MCF 10A (cell line): ENCODE measurements around the gene GVQW3. TPM values are rescaled to one million over a fixed set of nuclear protein-coding genes. Genes with fewer than 3 reads are reported as not detected.

Experiments
- BruUV-seq: library from RNA; stranded (reverse); fragments of 400-500 nt; replicated peaks from 2 replicates; lab custom pipeline; 2021; lab: Mats Ljungman, UMichigan
- CTCF ChIA-PET: fragments of 300-600 bp; sonication (Branson Sonifier 250); formaldehyde crosslinking; extraction: SDS; loops from one replicate; lab custom pipeline; 2021; ENCODE audit warnings: antibody characterized with exemption, inconsistent platforms; lab: Yijun Ruan, JAX
- POLR2A ChIA-PET: fragments of 300-600, 350-650 bp; sonication (Branson Sonifier 250); formaldehyde crosslinking; extraction: SDS; loops from one replicate; lab custom pipeline; 2020; ENCODE audit warnings: antibody characterized with exemption, inconsistent platforms; lab: Yijun Ruan, JAX
- DNase-seq: peaks from one replicate; pipeline ENCODE4 v3.0.0-alpha.2; 2018; ENCODE audit not compliant: unreplicated experiment
- H3K27ac Mint-ChIP-seq: one replicate; pipeline ENCODE4 v1.8.0; 2022; ENCODE audit warnings: mild to moderate bottlenecking, low read depth, mixed read lengths; ENCODE audit not compliant: unreplicated experiment
- H3K27me3 Mint-ChIP-seq: one replicate; pipeline ENCODE4 v1.8.0; 2022; ENCODE audit warnings: mixed read lengths; ENCODE audit not compliant: insufficient read depth, unreplicated experiment
- H3K36me3 Mint-ChIP-seq: one replicate; pipeline ENCODE4 v1.8.0; 2022; ENCODE audit warnings: mild to moderate bottlenecking, moderate library complexity, mixed read lengths; ENCODE audit not compliant: insufficient read depth, unreplicated experiment
- H3K4me1 Mint-ChIP-seq: one replicate; pipeline ENCODE4 v1.8.0; 2022; ENCODE audit warnings: mixed read lengths; ENCODE audit not compliant: insufficient read depth, unreplicated experiment
- H3K4me3 Mint-ChIP-seq: one replicate; pipeline ENCODE4 v1.8.0; 2022; ENCODE audit warnings: mild to moderate bottlenecking, moderate library complexity, mixed read lengths; ENCODE audit not compliant: unreplicated experiment
- H3K9me3 Mint-ChIP-seq: one replicate; pipeline ENCODE4 v1.8.0; 2022; ENCODE audit warnings: mixed read lengths; ENCODE audit not compliant: unreplicated experiment
- CTCF ChIP-seq: fragments of 200-600 bp; IDR thresholded peaks from one replicate; pipeline ENCODE4 v1.8.0; 2022; ENCODE audit warnings: antibody characterized with exemption, mild to moderate bottlenecking; ENCODE audit not compliant: unreplicated experiment
- intact Hi-C: fragments of 100-400 bp; cut with micrococcal nuclease; formaldehyde crosslinking; loops from 2 replicates; pipeline ENCODE4 v1.14.1; 2022
- total RNA-seq: library from RNA; stranded (reverse); gene quantifications from 2 replicates; pipeline ENCODE4 v1.2.3, GENCODE V29; 2022

Gene GVQW3
- total RNA-seq, 1 experiment from 2014 or later = 1.5 TPM

- no peak overlapping the region for H3K27ac Mint-ChIP-seq
- intact Hi-C loops = no loop called here
- no TSS peak for BruUV-seq
- ChIA-PET CTCF (interaction anchor here (0.7 kb wide), 1 partner anchor 53 kb away, joined by 3 read pairs; no protein-coding TSS in a partner anchor), POLR2A (no interaction called here)
- no peak overlapping the region for H3K4me3 Mint-ChIP-seq
- DNase-seq = no peak
- H3K4me1 Mint-ChIP-seq = no peaks in the 10 kb centered on the region
- no peaks in the 10 kb centered on the region for H3K9me3 Mint-ChIP-seq
- no peaks in the 10 kb centered on the region for H3K27me3 Mint-ChIP-seq
- no peak for TF ChIP-seq CTCF
- H3K36me3 Mint-ChIP-seq = peaks cover 25% of the 10 kb centered on the region
These were observed 33.7 kb upstream of the GVQW3 start for GRCh38 chr11:76347466-76347865.

GRCh38 chr11:76348348-76348747 lies 32.8 kb upstream of the GVQW3 start:
- H3K36me3 Mint-ChIP-seq = peaks cover 34% of the 10 kb centered on the region
- no peak for DNase-seq
- H3K27ac Mint-ChIP-seq = no peak overlapping the region
- CTCF ChIA-PET = interaction anchor here (1.2 kb wide), 1 partner anchor 27 kb away, joined by 3 read pairs; no protein-coding TSS in a partner anchor
- POLR2A ChIA-PET = interaction anchor here (0.6 kb wide), 1 partner anchor 89 kb away, joined by 3 read pairs; no protein-coding TSS in a partner anchor
- no peaks in the 10 kb centered on the region for H3K9me3 Mint-ChIP-seq
- no peak for TF ChIP-seq CTCF
- H3K27me3 Mint-ChIP-seq = no peaks in the 10 kb centered on the region
- no peak overlapping the region for H3K4me3 Mint-ChIP-seq
- H3K4me1 Mint-ChIP-seq = no peaks in the 10 kb centered on the region
- no TSS peak for BruUV-seq
- intact Hi-C loops = no loop called here

GRCh38 chr11:76355172-76355571 lies 26.0 kb upstream of the GVQW3 start:
- no TSS peak for BruUV-seq
- no peaks in the 10 kb centered on the region for H3K9me3 Mint-ChIP-seq
- POLR2A ChIA-PET = interaction anchor here (0.5 kb wide), 1 partner anchor 32 kb away, joined by 4 read pairs; no protein-coding TSS in a partner anchor
- H3K36me3 Mint-ChIP-seq = peaks cover 51% of the 10 kb centered on the region
- no peak overlapping the region for H3K27ac Mint-ChIP-seq
- no peaks in the 10 kb centered on the region for H3K4me1 Mint-ChIP-seq
- no peak overlapping the region for H3K4me3 Mint-ChIP-seq
- H3K27me3 Mint-ChIP-seq = no peaks in the 10 kb centered on the region
- DNase-seq = no peak
- CTCF ChIA-PET = no interaction called here
- intact Hi-C loops = no loop called here
- no peak for TF ChIP-seq CTCF

GRCh38 chr11:76361374-76361773 lies 19.7 kb upstream of the GVQW3 start:
- Mint-ChIP-seq H3K27me3 (no peaks in the 10 kb centered on the region), H3K4me3 (no peak overlapping the region), H3K9me3 (no peaks in the 10 kb centered on the region), H3K36me3 (peaks cover 33% of the 10 kb centered on the region), H3K4me1 (no peaks in the 10 kb centered on the region), H3K27ac (peak overlapping the region; percentile 49)
- ChIA-PET CTCF (no interaction called here), POLR2A (interaction anchor here (1.2 kb wide), 1 partner anchor 10 kb away, joined by 3 read pairs; no protein-coding TSS in a partner anchor)
- TF ChIP-seq CTCF = no peak
- no peak for DNase-seq
- BruUV-seq = no TSS peak
- intact Hi-C loops = no loop called here
